HG02870 (cell line): Measurements from ENCODE around the gene CCDC9B.
A peak's percentile ranks its signal among the peaks of the same experiment; 100 is the strongest.

Experiments
- ATAC-seq: cut with Tn5 transposase; IDR thresholded peaks from one replicate; pipeline ENCODE4 v1.9.1; 2021; ENCODE audit warnings: mild to moderate bottlenecking, moderate library complexity; ENCODE audit not compliant: unreplicated experiment

CCDC9B gene

DNA sequence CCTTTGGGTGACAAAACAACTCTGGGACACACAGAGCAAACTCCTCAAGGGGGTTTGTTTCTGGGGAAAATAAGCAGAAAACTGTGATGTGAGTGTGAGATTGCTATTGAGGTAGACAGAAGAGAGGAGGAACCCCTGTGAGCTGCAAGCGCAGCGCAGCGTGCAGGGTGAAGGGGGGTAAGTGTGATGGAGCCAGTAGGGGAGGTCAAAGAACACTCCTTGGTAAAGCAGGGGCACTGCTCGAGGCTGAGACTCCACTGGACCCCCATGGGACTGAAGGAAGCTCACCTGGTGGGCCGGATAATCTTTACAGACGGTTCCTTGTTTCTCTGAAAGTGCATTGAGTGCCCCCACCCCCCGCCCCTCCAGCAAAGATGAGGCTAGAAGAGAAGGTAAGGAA is 9.7 kb downstream of the CCDC9B start:
- ATAC-seq, result no peak

DNA sequence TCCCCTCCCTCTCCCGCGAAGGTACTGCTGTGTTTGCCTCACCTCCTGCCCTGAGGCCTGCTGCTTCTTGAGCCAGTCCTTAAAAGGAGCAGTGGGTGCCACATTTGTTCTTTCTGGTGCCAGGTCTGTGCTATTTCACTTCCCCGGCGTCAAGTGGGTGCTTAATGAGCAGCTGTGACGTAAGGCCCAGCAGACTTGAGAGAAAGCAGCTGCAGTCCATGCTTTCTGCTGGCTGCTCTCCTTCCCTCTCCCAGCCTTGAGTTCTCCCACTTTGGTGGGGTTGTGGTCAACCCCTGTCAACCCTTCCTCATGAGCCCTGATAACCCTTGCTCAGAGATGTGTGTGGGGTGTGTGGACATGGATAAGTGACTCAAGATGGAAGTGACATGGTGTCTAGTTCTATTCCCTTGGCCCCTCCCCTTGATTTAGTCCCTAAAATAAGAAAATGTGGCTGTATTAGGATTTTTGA is 10.3 kb downstream of the CCDC9B start:
- no peak for ATAC-seq

DNA sequence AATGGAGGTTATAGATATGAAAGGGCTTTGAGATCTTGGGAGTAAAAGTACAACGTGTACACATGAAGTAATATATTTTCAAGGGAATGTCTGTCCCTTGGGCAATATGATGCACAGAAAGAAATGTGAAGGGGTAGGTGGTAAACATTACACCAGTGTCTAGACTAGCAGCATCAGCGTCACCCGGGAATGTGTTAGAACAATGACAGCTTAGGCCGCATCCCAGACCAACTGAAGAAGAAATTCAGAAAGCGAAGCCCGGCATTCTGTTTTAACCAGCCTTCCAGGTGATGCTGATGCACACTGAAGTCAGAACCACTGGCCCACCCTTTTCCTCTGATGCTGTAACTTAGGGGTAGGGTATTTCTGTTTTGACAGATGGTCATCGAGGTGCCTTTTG is 10.9 kb downstream of the CCDC9B start:
- no peak for ATAC-seq

DNA sequence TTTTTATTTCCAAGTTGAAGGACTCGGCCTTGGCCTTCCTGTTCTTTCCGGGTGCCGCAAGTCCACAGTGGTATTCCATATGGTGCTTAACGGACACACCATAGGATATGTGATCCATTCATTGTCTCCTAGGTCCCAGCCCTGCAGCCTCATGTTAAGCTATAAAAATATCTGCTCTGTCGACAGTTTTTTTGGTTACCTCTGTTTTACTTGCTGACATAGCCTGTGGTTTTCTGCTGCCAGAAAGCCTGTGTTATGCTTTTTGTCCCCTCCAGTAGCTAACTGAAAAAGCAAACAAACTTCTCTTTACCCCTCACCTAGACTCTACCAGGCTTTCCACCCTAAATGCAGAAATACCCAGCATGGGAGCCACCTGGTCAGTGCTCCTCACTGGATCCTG is 12.0 kb downstream of the CCDC9B start:
- ATAC-seq, result no peak

DNA sequence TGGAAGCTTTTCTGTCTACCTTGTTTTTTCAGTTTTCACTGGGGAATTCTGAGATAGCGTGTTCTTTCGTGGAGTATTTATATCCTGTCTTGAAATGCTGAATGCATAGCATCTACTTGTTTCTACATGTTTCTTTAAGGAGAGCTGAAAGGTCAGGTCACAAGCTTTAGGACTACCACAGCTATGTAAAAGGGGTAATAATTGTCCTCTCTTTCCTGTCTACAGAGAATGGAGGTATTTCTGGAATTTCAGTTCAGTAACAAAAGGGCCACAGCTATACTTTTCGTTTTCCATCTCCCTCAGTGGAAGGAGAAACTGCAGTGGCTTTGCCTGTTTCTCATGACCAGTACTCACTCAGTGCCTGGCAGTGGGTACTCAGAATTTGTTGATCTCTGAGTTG is 12.6 kb downstream of the CCDC9B start:
- no peak for ATAC-seq

DNA sequence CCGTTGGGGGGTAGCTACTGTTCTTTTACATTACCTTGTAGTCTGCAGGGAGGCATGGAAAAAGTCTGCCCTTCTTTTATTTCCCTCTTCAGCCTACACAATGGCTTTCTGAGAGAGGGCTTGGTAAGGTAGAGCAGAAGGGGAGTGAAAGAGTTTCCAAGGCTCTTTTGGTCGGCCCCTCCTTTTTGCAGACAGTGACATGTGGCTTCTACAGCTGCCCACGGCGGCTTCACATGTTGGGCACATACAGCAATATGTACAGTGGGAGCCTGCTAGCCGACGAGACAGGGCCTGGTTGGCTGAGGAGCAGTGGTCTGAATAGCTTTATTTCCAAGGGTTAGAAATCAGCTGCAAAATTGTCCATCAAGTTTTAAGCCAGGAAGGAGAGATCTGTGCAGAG is 13.3 kb downstream of the CCDC9B start:
- ATAC-seq, result no peak

DNA sequence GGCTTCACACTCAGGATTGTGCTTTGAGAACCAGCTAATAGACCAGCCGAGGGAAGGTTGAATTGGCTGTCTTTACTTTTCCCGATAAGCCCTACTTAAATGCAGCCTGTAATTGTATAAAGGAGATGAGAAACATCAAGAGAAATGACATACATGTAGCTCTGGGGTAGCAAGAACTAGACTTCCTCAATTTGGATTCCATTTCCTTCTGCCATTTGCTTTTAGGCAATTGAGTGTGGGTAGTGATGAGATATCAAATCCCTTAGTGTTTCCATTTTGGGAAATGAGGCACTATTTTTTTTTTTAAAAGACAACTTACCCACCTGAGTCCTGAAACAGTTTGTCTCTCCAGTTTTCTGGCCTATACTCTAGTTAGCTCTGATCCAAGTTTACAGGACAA is 15.0 kb downstream of the CCDC9B start:
- no peak for ATAC-seq

DNA sequence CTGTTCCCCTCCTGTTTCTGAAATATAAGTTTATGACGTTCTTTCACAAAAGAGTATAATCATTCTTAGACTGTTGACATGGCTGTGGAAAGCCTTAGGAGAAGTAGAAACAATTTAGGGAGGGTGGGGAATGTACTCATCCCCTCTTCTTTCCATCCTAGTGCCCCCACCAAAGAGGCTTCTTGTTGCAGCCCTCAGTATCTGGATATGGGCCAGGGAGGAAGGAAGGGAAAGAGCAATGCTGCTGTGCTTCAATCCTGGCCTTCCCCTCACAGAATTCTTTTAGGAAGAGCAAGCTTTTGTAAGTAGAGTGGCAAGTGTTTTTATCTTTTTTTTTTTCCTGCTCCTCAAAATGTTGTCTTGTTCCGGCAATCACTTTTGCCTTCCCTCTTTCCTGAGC is 15.6 kb downstream of the CCDC9B start:
- ATAC-seq, result no peak

DNA sequence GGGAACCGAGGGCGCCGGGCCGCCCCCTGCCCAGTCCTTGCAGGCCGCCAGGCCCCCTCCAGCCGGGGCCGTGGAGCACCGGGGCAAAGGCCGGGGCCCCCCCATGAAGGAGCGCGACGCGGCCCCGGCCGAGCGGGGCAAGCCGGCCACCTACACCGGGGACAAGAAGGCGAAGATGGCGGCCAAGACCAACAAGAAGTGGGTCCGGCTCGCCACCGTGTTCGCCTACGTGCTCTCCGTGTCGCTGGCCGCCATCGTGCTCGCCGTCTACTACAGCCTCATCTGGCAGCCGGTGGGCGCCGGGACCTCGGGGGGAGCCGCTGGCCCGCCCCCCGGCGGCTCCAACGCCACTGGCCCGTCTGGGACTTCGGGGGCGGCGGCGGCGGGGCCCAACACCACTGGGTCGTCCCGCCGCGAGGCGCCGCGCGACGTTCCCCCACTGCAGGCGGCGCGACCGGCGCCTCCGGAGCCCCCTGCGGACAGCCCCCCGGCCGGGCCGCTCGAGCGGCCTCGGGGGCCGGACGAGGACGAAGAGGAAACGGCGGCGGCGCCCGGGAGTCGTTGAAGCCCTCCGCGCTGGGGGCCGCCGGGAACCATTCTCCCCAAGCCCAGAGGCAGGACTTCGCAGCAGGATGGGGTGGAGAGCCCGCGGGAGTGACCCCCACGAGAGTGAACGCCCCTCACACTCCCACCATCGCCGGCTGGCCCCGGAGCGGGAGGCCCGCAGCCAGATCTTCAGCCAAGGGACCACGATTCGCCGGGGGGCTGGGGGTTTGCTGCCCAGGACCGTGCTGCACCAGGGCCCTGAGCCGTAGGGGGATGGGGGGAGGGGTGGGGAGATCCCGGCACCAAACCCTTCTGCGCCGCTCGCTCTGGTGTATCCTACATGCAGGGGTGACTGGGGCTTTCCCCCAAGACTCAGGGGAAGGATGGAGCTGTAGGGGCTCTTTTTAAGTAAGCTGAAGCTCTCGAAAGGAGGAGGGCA is 16.5 kb downstream of the CCDC9B start:
- no peak for ATAC-seq

DNA sequence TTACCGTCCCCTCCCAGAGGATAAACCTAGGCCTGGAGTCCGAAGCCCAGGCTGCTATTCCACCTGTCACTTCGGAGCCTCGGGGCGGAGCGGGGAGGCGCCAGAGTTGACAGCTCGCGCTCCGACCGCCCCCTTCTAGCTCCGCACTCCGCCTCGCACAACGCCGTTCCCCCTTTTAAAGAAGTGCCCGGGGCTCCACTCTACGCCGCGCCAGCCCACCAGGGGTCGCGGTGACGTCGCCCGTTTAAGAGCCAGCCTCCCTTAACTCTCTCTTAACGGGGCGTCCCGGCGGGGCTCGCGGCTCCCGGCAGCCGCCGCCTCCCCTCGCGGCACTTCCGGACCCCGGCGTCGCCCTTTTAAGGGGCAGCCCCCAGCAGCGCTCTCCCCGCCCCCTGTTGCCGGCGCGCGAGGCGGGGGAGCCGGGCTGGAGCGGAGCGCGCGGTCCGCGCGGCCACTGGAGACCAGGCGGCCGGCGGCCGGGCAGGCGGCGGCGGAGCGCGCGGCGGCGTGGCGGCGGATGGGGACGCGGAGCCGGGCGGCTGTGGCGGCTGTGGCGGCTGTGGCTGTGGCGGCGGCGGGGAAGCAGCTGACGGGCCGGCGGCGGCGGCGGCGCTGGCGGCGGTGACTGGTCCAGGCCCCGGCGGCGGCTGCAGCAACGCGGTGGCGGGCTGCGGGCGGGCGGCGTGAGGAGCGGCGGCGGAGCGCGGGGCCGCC is 17.3 kb downstream of the CCDC9B start, which contains the start of gene INAFM2:
Gene INAFM2, plus strand, starts transcription at position 454 of the 714 bp plus-strand sequence. CDS start 364 bp downstream, outside the sequence.
- ATAC-seq, result peak; percentile 86

DNA sequence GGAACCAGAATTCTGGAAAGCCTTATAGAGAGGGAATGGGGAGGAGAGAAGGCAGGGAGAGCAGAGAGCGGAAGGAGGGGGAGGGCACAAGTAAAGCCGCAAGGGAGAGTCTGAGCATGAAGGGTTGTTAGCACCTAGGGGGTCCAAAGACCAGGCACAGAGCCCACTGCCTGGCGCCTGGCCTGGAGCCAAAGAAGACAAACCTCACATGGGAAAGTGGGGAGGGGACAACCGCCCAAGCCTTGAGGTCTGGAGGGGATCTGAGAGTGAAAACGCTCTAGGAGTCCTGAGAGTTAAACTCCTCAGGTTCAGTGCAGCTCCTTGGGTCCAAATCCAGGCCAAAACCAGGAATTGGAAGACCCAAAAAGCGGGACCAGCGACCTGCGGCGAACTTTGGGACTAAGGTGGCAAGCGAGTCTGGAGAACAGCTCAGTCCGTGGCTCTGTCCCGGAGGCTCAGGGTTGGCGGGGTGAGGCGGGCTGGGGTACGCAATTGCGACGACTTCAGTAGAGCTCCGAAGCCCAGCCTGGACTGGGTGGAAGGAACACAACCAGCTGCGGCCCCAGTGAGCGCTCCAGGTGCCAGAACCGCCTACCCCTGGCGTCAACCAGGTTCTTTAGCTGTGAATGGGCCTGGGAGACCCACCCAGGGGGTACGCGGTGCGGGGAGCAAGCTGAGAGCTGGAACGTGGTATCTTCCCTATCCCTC is 18.1 kb downstream of the CCDC9B start:
- no peak for ATAC-seq

DNA sequence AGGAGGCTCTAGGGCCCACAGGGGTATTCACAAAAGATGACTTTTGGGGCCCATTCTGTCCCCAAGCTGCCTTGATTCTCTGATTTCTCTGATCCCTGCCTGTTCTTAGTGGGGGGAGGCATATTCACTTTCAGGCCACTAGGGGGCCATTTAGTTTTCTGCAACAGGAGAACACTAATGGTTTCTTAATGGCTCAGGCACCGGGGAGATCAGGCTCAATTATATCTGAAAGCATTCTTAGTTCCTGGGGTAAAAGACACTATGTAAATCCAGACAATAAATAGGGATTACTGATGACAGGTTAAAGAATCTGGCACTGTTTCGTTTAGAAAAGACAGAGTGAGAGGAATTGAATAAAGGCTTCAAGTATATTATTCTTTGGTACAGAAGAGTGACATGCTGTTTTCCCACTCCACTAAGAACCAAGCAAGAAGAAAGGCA is 19.8 kb downstream of the CCDC9B start:
- ATAC-seq, result no peak

DNA sequence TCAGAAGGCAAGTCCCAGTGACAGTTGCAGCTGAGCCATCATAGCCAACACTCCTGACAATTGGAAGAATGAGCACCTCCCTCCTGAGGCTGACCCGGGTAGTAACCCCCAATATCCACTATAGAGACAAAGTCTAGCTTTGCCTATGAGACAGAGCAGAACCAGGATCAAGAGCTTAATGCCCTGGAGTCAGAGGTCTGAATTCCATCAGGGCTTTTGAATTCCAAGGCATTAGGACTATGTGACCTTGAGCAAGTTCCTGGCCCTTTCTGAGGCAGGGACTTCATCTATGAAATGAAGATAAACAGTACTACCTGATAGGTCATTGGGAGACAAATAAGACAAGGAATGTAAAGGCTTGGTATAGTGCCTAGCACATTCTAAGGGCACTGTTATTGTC is 20.3 kb downstream of the CCDC9B start:
- ATAC-seq, result no peak

DNA sequence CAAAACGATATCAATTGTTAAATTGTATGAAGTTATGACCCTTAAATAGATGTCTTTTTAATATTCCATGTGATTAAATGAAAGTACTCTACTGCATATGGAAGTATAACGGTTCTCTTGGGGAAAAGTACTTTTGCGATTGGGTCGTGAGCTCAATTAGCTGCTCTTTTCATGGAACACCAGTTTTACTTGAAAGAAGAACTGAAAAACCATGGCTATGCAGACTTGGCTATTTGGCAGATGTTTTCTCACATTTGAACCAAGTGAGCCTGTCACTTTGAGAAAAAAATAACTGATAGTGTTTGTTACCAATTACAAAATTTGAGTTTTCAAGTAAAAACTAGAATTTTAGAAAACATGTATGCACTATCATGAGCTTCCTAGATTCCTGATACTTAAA is 23.2 kb downstream of the CCDC9B start:
- no peak for ATAC-seq

DNA sequence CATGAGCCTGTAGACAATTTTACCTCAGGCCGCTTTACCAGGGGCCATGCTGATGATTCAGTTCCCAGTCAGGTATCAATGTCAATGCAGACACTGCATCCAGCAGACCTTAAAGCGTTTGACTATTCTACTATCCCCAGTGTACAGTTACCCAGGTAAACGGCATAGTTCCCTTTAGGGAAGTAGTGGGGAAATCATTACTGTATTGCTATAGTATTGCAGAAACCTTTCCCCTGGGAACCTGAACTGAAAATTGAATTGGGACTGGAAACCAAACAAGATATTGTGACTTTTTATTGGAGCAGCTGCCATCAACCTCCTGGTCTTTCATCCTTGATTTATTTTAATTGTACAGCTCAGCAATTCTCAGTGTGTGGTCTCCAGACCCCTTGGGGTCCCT is 23.8 kb downstream of the CCDC9B start:
- ATAC-seq, result no peak

DNA sequence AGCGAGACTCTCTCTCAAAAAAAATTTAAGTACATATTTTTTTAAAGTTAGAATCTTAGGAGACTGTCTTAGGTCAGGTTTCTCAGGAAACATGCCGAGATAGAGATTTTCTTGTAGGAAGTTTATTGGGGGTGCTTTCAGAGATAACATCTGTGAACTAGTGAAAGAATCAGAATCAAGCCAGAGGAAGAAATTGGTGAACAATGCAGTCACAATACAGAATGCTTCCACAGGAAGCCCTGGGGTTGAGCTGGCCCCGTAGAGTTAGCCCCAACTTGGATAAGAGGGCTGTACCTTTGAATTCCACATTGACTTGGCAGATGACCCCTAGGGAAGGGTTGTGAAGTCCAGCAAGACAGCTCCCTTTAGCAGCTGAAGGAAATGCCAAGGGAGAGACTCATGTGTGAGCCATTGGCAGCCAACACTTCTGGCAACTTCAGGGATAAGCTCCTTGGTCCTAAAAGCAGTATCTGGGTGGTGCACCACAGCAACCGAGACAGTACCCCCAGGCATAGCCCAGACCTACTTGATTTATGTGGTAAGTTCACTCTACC is 25.9 kb downstream of the CCDC9B start:
- ATAC-seq, result no peak

DNA sequence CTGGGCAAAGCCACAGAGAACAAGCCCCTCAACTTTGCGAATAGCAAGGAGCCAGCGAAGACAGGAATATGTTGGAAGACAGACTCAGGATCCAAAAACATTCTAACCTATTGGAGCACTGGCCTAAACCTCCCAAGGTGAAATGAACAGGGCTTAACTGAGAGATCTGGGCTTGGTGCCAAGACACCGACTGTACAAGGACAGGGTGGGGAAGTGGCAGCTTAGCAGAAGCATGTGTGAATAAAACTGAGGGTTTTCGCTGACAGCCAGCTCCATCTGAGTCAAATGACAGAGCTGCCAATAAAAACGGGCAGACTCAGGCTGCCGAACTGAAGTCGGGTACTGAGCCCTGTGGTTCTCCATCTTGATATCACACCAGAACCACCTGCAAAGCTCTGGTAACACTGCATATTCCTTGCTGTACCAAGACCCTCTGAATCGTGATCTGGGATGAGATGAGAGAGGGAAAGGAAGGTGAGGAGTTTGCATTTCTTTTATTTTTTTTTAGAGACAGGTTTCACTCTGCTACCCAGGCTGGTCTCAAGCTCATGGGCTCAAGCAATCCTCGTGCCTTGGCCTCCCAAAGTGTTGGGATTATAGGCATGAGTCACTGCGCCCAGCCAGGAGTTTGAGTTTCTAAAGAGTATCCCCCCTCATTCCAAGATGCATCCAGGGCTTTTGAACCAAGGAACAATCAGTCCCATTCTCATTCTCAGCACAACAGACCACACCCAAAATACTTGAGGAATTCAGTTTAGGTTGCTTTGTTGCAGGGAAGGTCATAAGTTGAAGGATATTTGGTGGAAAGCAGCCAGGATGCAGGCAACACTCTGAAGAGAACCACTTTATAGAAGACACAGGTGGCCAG is 27.0 kb downstream of the CCDC9B start:
- no peak for ATAC-seq

DNA sequence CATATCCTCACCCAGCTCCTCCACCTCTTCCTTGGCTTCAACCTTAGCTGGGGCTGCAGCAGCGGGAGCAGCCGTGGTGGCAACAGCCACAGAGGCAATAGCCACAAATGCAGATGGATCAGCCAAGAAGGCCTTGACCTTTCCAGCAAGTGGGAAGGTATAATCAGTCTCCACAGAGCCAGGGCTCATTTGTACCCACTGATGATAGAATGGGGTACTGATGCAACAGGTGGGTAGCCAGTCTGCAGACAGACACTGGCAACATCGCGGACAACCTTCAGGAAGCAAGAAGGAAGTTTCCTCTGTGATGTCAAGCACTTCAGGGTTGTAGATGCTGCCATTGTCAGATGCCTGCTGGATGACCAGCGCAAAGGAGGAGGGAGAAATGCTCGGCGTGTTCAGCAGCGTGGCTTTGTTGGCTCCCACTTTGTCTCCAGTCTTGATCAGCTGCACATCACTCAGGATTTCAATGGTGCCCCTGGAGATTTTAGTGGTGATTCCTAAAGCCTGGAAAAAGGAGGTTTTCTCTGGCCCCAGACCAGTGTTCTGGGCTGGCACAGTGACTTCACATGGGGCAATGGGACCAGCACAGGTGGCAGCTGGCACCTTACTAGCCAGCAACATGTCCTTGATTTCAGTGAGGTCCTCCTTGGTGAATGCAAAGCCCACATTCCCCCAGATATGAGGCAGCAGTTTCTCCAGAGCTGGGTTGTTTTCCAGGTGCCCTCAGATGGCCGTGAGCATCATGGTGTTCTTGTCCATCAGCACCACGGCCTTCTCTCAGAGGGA is 28.2 kb downstream of the CCDC9B start:
- no peak for ATAC-seq

DNA sequence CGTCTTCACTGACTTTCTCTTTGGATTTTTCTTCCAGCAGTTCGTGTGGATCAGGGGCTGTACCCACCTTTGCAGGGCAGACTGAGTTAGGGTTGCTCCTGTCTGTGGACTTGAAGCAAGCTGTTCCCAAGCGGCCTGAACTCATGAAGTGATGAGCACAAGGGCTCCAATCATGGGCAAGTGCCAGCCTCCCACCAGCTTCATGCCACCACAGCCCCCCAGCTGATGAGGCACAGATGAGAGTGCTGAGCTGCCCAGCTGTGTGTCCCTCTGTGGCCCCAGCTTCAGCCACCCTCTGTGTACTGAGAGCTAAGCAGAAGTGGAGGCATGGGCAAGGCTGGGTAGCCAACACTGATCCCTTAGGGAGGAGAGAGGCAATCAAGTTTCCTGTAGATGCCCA is 29.7 kb downstream of the CCDC9B start:
- no peak for ATAC-seq
